Astrocyte of the spinal cord (primary cell): ENCODE measurements around the gene IFNL3.
"Not testable (repeated sequence)": the region's sequence is repeated elsewhere in the genome, so short reads cannot be mapped to it uniquely, and the experiment has no call there.

Source experiments
- DNase-seq: peaks from one replicate; pipeline ENCODE4 v3.0.0; 2011; ENCODE audit warnings: low read depth, low spot score
- H3K4me3 ChIP-seq: 2 replicates; pipeline ENCODE4 v1.5.1; 2011; ENCODE audit warnings: low read depth, mild to moderate bottlenecking, low read length, moderate library complexity
- in situ Hi-C: cut with HindIII; loops from 2 replicates; pipeline ENCODE4 v1.10.0; 2017; ENCODE audit warnings: low sequenced_read_pairs
- TF ChIP-seq, protein P1 (sequence below): IDR thresholded peaks from 2 replicates; pipeline ENCODE4 v1.5.1; 2012; ENCODE audit warnings: low read depth, mild to moderate bottlenecking, low read length, inconsistent platforms

Gene IFNL3

DNA sequence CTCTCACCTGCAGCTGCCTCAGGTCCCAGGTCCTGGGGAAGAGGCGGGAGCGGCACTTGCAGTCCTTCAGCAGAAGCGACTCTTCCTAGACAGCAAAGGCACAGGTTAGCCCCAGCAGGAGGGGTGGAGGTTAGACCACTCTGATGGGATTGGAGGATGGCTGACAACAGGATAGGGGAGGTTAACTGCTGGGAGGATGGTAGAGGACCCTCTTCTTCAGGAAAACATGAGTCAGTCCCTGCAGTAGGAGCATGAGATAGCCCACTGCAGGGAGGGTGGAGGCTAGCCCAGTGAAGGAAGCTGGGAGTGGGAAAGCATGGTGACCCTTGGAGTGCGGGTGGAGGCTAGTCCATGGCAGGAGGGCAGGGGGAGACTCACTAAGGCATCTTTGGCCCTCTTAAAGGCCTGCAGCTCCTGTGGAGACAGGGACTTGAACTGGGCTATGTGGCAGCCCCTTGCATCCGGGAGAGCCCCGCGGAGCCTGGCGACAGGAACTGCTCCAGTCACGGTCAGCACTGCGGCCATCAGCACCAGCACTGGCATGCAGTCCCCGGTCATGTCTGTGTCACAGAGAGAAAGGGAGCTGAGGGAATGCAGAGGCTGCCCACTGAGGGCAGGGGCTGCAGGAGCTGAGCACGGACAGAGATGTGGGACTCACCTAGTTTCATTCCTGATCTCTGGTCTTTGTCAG is at the start of gene IFNL3:
TSS of gene IFNL3 (minus strand) at position 597 of the 691 bp plus-strand sequence. CDS start at position 558, 39 bp downstream.
- in situ Hi-C loops, DNase-seq, H3K4me3 ChIP-seq: not testable (repeated sequence)

DNA sequence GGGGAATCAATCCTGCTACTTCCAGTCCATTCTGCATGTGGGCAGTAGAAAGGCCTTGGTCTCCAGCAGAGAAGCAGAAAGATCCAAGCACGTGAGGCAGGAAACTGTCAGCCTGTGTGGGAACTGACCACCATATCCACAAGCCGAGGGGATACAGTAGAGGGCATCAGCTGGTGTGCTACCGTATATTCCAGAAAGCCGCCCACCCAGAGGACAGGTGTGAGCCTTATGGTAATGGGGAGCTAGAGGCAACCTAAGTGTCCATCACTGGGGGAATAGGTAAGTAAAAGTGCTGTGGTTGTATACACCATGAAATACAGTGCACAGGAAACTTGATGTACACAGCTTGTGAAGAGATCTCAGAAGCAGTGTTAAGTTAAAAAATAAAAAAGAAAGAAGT is 48.6 kb upstream of the IFNL3 start:
- H3K4me3 ChIP-seq: no peak overlapping the region
- in situ Hi-C loops: no loop called here
- DNase-seq: no peak
- TF ChIP-seq, protein P1, sequence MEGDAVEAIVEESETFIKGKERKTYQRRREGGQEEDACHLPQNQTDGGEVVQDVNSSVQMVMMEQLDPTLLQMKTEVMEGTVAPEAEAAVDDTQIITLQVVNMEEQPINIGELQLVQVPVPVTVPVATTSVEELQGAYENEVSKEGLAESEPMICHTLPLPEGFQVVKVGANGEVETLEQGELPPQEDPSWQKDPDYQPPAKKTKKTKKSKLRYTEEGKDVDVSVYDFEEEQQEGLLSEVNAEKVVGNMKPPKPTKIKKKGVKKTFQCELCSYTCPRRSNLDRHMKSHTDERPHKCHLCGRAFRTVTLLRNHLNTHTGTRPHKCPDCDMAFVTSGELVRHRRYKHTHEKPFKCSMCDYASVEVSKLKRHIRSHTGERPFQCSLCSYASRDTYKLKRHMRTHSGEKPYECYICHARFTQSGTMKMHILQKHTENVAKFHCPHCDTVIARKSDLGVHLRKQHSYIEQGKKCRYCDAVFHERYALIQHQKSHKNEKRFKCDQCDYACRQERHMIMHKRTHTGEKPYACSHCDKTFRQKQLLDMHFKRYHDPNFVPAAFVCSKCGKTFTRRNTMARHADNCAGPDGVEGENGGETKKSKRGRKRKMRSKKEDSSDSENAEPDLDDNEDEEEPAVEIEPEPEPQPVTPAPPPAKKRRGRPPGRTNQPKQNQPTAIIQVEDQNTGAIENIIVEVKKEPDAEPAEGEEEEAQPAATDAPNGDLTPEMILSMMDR: no peak

DNA sequence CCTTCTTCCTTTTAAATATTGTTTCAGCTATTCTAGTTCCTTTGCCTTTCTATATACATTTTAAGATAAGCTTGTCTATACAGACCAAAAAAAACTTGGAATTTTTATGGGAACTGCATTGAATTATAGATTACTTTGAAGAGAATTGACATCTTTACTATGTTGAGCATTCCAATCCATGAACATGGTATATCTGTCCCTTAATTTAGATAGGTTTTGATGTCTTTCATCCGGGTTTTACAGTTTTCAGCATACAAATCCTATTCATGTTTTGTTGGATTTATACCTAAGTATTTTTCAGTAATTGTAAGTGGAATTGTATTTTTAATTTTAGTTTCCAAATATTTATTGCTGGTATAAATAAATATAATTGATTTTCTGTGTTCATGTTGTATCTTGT is 39.2 kb upstream of the IFNL3 start:
- no peak for DNase-seq
- TF ChIP-seq, protein P1: no peak
- H3K4me3 ChIP-seq: no peak overlapping the region
- in situ Hi-C loops: no loop called here

DNA sequence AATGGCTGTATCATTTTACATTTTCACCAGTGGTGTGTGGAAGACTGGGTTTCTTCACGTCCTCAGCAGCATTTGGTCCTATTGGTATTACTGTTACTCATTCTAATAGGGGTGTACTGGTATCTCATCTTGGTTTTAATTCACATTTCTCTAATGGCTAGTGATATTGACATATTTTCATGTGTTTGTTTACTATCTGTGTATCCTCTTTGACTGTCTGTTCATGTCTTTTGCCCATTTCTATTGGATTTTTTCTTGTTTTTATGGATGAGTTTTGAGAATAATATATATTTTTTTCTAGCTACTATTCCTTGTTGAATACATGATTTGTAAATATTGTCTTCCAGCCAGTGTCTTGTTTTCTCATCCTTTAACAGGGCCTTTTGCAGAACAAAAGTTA is 37.2 kb upstream of the IFNL3 start:
- TF ChIP-seq, protein P1: no peak
- in situ Hi-C loops: no loop called here
- no peak for DNase-seq
- H3K4me3 ChIP-seq: no peak overlapping the region

DNA sequence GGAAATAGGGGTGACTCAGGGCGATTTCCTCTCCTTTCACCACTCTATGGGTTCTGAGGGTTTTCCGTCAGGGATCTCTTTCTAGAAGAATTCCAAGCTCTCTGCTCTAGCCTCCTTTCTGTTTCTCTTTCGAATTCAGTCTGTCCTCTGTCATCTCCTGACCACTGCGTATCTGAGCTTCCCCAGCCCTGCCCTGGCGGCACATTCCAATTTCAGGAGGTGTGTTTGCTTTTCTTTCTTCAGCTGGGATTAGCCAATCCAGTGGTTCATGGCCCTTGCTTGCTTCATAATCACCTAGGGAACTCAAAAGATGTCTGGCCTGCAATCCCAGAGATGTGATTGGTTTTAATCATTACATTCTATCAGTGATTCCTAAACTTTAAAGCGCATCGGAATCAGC is 32.8 kb upstream of the IFNL3 start:
- H3K4me3 ChIP-seq: no peak overlapping the region
- TF ChIP-seq, protein P1: no peak
- in situ Hi-C loops: no loop called here
- DNase-seq: no peak

DNA sequence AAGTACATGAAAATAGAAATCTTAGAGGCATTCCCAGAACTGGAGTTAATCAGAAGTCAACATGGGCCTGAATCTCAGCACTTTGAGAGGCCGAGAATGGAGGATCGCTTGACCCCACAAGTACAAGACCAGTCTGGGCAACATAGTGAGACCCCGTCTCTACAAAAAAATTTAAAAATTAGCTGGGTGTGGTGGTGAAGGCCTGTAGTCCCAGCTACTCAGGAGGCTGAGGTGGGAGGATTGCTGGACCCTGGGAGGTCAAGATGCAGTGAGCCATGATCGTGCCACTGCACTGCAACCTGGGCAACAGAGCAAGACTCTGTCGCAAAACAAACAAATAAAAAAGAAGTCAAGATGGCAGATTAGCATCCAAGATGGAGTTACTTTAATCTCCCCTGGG is 31.9 kb upstream of the IFNL3 start:
- no peak for DNase-seq
- in situ Hi-C loops: no loop called here
- no peak overlapping the region for H3K4me3 ChIP-seq
- TF ChIP-seq, protein P1: no peak

DNA sequence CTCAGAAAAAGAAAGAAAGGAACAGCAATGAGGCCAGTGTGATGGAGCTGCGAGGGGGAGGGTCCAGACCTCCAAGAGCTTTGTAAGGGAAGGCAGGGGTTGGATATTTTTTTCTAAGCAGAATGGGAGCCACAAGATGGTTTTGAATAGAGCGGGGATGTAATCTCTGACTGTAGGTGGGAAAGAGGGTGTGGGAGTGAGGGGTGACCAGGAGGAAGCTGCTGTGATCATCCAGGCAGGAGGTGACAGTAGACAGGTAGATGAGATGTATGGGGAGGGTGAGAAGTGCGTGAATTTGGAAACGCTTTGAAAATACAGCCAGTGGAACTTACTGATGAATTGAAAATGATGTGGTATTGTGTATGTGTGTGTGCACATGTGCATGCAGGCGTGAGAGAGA is 30.8 kb upstream of the IFNL3 start:
- H3K4me3 ChIP-seq: no peak overlapping the region
- TF ChIP-seq, protein P1: no peak
- no peak for DNase-seq
- in situ Hi-C loops: no loop called here

DNA sequence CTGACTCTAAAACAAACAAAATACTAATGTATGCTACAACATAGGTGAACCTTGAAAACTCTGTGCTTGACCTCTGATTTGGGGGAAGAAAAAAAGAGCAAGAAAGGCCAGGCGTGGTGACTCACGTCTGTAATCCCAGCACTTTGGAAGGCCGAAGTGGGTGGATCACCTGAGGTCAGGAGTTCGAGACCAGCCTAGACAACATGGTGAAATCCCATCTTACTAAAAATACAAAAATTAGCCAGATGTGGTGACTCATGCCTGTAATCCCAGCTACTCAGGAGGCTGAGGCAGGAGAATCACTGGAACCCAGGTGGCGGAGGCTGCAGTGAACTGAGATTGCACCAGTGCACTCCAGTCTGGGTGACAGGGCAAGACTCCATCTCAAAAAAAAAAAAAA is 29.1 kb upstream of the IFNL3 start:
- H3K4me3 ChIP-seq, in situ Hi-C loops, DNase-seq: not testable (repeated sequence)
